DND-41 (cell line): Measurements from ENCODE around the gene ADGRG4.

ENCODE experiments used
- ATAC-seq: fragments of 200-7000 bp; cut with Tn5 transposase; 3 replicates; pipeline ENCODE4 v1.9.1; 2021; ENCODE audit warnings: low read depth; ENCODE audit not compliant: insufficient read depth
- DNase-seq: peaks from one replicate; pipeline ENCODE4 v3.0.0-alpha.2; 2020
- H2AFZ ChIP-seq: 2 replicates; pipeline ENCODE4 v1.6.0; 2012; ENCODE audit warnings: low read depth, low read length
- H3K27ac ChIP-seq: 2 replicates; pipeline ENCODE4 v1.5.1; 2012; ENCODE audit warnings: low read length, inconsistent platforms
- H3K27me3 ChIP-seq: fragments of 200-600 bp; sonication (generic); 2 replicates; pipeline ENCODE4 v1.6.0; 2012; ENCODE audit warnings: low read length, mild to moderate bottlenecking, inconsistent platforms; ENCODE audit not compliant: insufficient read depth, poor library complexity
- H3K36me3 ChIP-seq: 2 replicates; pipeline ENCODE4 v1.5.1; 2012; ENCODE audit warnings: low read length, inconsistent platforms; ENCODE audit not compliant: insufficient read depth
- H3K4me1 ChIP-seq: 2 replicates; pipeline ENCODE4 v1.5.1; 2012; ENCODE audit warnings: mild to moderate bottlenecking, low read length; ENCODE audit not compliant: insufficient read depth
- H3K4me2 ChIP-seq: 2 replicates; pipeline ENCODE4 v1.6.0; 2012; ENCODE audit warnings: mild to moderate bottlenecking, moderate library complexity, low read length, inconsistent platforms; ENCODE audit not compliant: insufficient read depth
- H3K4me3 ChIP-seq, 2 experiments: fragments of 200-600 bp in 1 of 2; shearing (Covaris generic) in 1 of 2; 2 replicates each; pipeline ENCODE4 v1.5.1; 2012 to 2016; ENCODE audit warnings: inconsistent platforms in 2 of 2, low read length in 2 of 2, mild to moderate bottlenecking in 2 of 2, low read depth in 1 of 2, moderate library complexity in 1 of 2
- H3K79me2 ChIP-seq: 2 replicates; pipeline ENCODE4 v1.6.0; 2012; ENCODE audit warnings: low read length, inconsistent platforms; ENCODE audit not compliant: insufficient read depth
- H3K9ac ChIP-seq: 2 replicates; pipeline ENCODE4 v1.6.0; 2012; ENCODE audit warnings: low read depth, mild to moderate bottlenecking, inconsistent platforms, low read length, moderate library complexity
- H3K9me3 ChIP-seq: 2 replicates; pipeline ENCODE4 v1.5.1; 2012; ENCODE audit warnings: low read length, moderate library complexity, mild to moderate bottlenecking, inconsistent platforms; ENCODE audit not compliant: insufficient read depth, severe bottlenecking
- H4K20me1 ChIP-seq: 2 replicates; pipeline ENCODE4 v1.6.0; 2012; ENCODE audit warnings: low read length; ENCODE audit not compliant: insufficient read depth
- EZH2 ChIP-seq: IDR thresholded peaks from 3 replicates; pipeline ENCODE4 v1.6.1; 2012; ENCODE audit warnings: borderline replicate concordance, low read depth, mild to moderate bottlenecking, moderate library complexity, low read length, inconsistent platforms; ENCODE audit not compliant: severe bottlenecking
- TF ChIP-seq, protein P1 (sequence below): IDR thresholded peaks from 2 replicates; pipeline ENCODE4 v1.5.1; 2012; ENCODE audit warnings: borderline replicate concordance, low read length, moderate library complexity, mild to moderate bottlenecking; ENCODE audit not compliant: poor library complexity, severe bottlenecking; ENCODE audit errors: extremely low read depth

Gene ADGRG4

DNA sequence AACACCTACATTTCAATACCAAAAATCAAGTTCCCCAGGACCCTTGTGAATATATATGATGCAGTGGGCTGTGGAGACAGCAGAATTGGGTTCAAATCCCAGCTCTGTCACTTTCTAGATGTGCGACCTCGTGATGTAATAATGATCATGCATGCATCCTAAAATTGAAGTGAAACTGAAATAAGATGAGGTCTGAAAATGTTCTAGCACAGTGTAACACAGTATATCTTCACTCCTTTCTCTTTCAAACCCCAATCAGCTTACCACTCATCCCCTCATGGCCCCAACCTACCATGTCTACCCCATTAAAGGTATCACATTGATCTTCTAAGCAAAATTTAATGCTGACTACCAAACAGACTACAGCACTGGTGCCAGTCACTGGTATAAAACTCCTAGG lies 117.0 kb downstream of the ADGRG4 start:
- Histone ChIP-seq H3K79me2 (no peaks in the 10 kb centered on the region), H3K36me3 (no peaks in the 10 kb centered on the region), H3K4me1 (no peaks in the 10 kb centered on the region), H2AFZ (no peak overlapping the region), H3K27ac (no peak overlapping the region), H3K4me3 (no peak overlapping the region), H4K20me1 (no peaks in the 10 kb centered on the region), H3K4me2 (no peak overlapping the region), H3K9ac (no peak overlapping the region), H3K27me3 (no peaks in the 10 kb centered on the region), H3K9me3 (no peaks in the 10 kb centered on the region)
- TF ChIP-seq, protein P1, sequence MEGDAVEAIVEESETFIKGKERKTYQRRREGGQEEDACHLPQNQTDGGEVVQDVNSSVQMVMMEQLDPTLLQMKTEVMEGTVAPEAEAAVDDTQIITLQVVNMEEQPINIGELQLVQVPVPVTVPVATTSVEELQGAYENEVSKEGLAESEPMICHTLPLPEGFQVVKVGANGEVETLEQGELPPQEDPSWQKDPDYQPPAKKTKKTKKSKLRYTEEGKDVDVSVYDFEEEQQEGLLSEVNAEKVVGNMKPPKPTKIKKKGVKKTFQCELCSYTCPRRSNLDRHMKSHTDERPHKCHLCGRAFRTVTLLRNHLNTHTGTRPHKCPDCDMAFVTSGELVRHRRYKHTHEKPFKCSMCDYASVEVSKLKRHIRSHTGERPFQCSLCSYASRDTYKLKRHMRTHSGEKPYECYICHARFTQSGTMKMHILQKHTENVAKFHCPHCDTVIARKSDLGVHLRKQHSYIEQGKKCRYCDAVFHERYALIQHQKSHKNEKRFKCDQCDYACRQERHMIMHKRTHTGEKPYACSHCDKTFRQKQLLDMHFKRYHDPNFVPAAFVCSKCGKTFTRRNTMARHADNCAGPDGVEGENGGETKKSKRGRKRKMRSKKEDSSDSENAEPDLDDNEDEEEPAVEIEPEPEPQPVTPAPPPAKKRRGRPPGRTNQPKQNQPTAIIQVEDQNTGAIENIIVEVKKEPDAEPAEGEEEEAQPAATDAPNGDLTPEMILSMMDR: no peak
- TF ChIP-seq EZH2: no peak
- ATAC-seq: no peak
- no peak for DNase-seq

DNA sequence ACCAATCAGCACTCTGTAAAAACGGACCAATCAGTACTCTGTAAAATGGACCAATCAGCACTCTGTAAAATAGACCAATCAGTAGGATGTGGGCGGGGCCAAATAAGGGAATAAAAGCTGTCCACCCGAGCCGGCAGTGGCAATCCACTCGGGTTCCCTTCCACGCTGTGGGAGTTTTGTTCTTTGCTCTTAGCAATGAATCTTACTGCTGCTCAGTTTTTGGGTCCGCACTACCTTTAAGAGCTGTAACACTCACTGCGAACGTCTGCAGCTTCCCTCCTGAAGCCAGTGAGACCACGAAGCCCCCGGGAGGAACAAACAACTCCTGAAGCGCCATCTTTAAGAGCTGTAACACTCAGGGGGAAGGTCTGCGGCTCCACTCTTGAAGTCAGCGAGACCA lies 120.6 kb downstream of the ADGRG4 start:
- TF ChIP-seq, protein P1: no peak
- TF ChIP-seq EZH2: no peak
- ATAC-seq (no peak), DNase-seq (no peak)
- H3K36me3 ChIP-seq: no peaks in the 10 kb centered on the region
- no peak overlapping the region for H3K27ac ChIP-seq
- no peak overlapping the region for H2AFZ ChIP-seq
- H3K9ac ChIP-seq: no peak overlapping the region
- H3K9me3 ChIP-seq: no peaks in the 10 kb centered on the region
- no peaks in the 10 kb centered on the region for H3K4me1 ChIP-seq
- no peaks in the 10 kb centered on the region for H4K20me1 ChIP-seq
- no peak overlapping the region for H3K4me3 ChIP-seq
- H3K27me3 ChIP-seq: no peaks in the 10 kb centered on the region
- H3K4me2 ChIP-seq: no peak overlapping the region
- no peaks in the 10 kb centered on the region for H3K79me2 ChIP-seq

- TF ChIP-seq, protein P1: no peak
- TF ChIP-seq EZH2: no peak
- Histone ChIP-seq H2AFZ (no peak overlapping the region), H3K4me1 (no peaks in the 10 kb centered on the region), H3K27me3 (no peaks in the 10 kb centered on the region), H3K9me3 (no peaks in the 10 kb centered on the region), H3K9ac (no peak overlapping the region), H3K79me2 (no peaks in the 10 kb centered on the region), H3K27ac (no peak overlapping the region), H4K20me1 (no peaks in the 10 kb centered on the region), H3K4me2 (no peak overlapping the region), H3K4me3 (no peak overlapping the region), H3K36me3 (no peaks in the 10 kb centered on the region)
- ATAC-seq (no peak), DNase-seq (no peak)
These were observed 123.0 kb downstream of the ADGRG4 start for GRCh38 chrX:136423724-136424123.

- no peak for DNase-seq
- Histone ChIP-seq H4K20me1 (no peaks in the 10 kb centered on the region), H3K4me3 (no peak overlapping the region), H3K79me2 (no peaks in the 10 kb centered on the region), H2AFZ (no peak overlapping the region), H3K27me3 (no peaks in the 10 kb centered on the region), H3K9me3 (no peaks in the 10 kb centered on the region), H3K4me2 (no peak overlapping the region), H3K36me3 (no peaks in the 10 kb centered on the region), H3K4me1 (no peaks in the 10 kb centered on the region), H3K27ac (no peak overlapping the region), H3K9ac (no peak overlapping the region)
- TF ChIP-seq EZH2: no peak
- TF ChIP-seq, protein P1: no peak
- ATAC-seq: no peak
These were observed 125.2 kb downstream of the ADGRG4 start for GRCh38 chrX:136425996-136426395.
